Karpas-422 (cell line): ENCODE results near the gene AK8. TPM values are rescaled to one million over a fixed set of nuclear protein-coding genes. Genes with fewer than 3 reads are reported as not detected.
A peak's percentile ranks its signal among the peaks of the same experiment; 100 is the strongest.

Experiments used
- DNase-seq: peaks from one replicate; pipeline ENCODE4 v3.0.0-alpha.2; 2015
- H2AFZ ChIP-seq: fragments of 200-600 bp; sonication (generic); 2 replicates; pipeline ENCODE4 v1.6.1; 2014; ENCODE audit warnings: antibody characterized with exemption, low read length, mixed read lengths
- H3K27ac ChIP-seq: fragments of 200-600 bp; sonication (generic); 2 replicates; pipeline ENCODE4 v1.5.1; 2014; ENCODE audit warnings: mild to moderate bottlenecking, low read length, moderate library complexity
- H3K27me3 ChIP-seq: fragments of 200-600 bp; sonication (generic); 2 replicates; pipeline ENCODE4 v1.6.1; 2014; ENCODE audit warnings: low read length, mixed read lengths
- H3K36me3 ChIP-seq: fragments of 200-600 bp; sonication (generic); 2 replicates; pipeline ENCODE4 v1.6.1; 2014; ENCODE audit warnings: low read length, mixed read lengths; ENCODE audit not compliant: insufficient read depth
- H3K4me1 ChIP-seq: fragments of 200-600 bp; sonication (generic); 2 replicates; pipeline ENCODE4 v1.6.1; 2014; ENCODE audit warnings: mild to moderate bottlenecking, low read length, mixed read lengths
- H3K4me2 ChIP-seq: fragments of 200-600 bp; sonication (generic); 2 replicates; pipeline ENCODE4 v1.6.1; 2014; ENCODE audit warnings: low read length, low read depth, mild to moderate bottlenecking; ENCODE audit not compliant: poor library complexity, severe bottlenecking
- H3K4me3 ChIP-seq: fragments of 200-600 bp; sonication (generic); 2 replicates; pipeline ENCODE4 v1.5.1; 2014; ENCODE audit warnings: mild to moderate bottlenecking, antibody characterized with exemption, low read length, mixed read lengths
- H3K79me2 ChIP-seq: fragments of 200-600 bp; sonication (generic); 2 replicates; pipeline ENCODE4 v1.6.1; 2014; ENCODE audit warnings: mild to moderate bottlenecking, low read length, mixed read lengths
- H3K9ac ChIP-seq: fragments of 200-600 bp; sonication (generic); 2 replicates; pipeline ENCODE4 v1.6.0; 2014; ENCODE audit warnings: low read length
- H3K9me2 ChIP-seq: fragments of 200-600 bp; sonication (generic), shearing (Covaris generic); replicated peaks from 2 replicates; pipeline ENCODE4 v1.6.0; 2014; ENCODE audit warnings: mild to moderate bottlenecking, low read length, moderate library complexity; ENCODE audit not compliant: insufficient read depth
- H3K9me3 ChIP-seq: fragments of 300-700, 200-600 bp; sonication (generic); 2 replicates; pipeline ENCODE4 v1.6.1; 2014; ENCODE audit warnings: low read length, mixed read lengths
- H4K20me1 ChIP-seq: fragments of 200-600 bp; sonication (generic); 2 replicates; pipeline ENCODE4 v1.6.1; 2014; ENCODE audit warnings: mild to moderate bottlenecking, antibody characterized with exemption, low read length, low read depth; ENCODE audit not compliant: insufficient read depth
- total RNA-seq: library from RNA; depleted of rRNA; stranded (reverse); fragments of >200 nt; shearing (Covaris generic); gene quantifications from 2 replicates; pipeline ENCODE4 v1.2.3, GENCODE V29; 2014; ENCODE audit warnings: low replicate concordance

Gene AK8
- total RNA-seq, 1 experiment from 2014 or later = not detected

- Histone ChIP-seq H3K27ac (no peak overlapping the region), H3K79me2 (no peaks in the 10 kb centered on the region), H3K4me3 (no peak overlapping the region), H2AFZ (no peak overlapping the region), H3K9me2 (no peaks in the 10 kb centered on the region), H3K4me2 (no peak overlapping the region), H3K4me1 (peaks cover 22% of the 10 kb centered on the region), H4K20me1 (no peaks in the 10 kb centered on the region), H3K36me3 (no peaks in the 10 kb centered on the region), H3K27me3 (no peaks in the 10 kb centered on the region), H3K9me3 (no peaks in the 10 kb centered on the region), H3K9ac (no peak overlapping the region)
- no peak for DNase-seq
Observed at GRCh38 chr9:132883349-132884294, 5.5 kb upstream of the AK8 start.

- H3K9me2 ChIP-seq = no peaks in the 10 kb centered on the region
- no peak overlapping the region for H3K4me2 ChIP-seq
- H3K79me2 ChIP-seq = no peaks in the 10 kb centered on the region
- H2AFZ ChIP-seq = no peak overlapping the region
- H3K9me3 ChIP-seq = no peaks in the 10 kb centered on the region
- no peak overlapping the region for H3K9ac ChIP-seq
- no peak overlapping the region for H3K4me3 ChIP-seq
- H3K27me3 ChIP-seq = no peaks in the 10 kb centered on the region
- H3K27ac ChIP-seq = no peak overlapping the region
- peaks cover 19% of the 10 kb centered on the region for H3K4me1 ChIP-seq
- no peak for DNase-seq
- H4K20me1 ChIP-seq = no peaks in the 10 kb centered on the region
- no peaks in the 10 kb centered on the region for H3K36me3 ChIP-seq
Observed at GRCh38 chr9:132882616-132883015, 4.5 kb upstream of the AK8 start.

- H2AFZ ChIP-seq = no peak overlapping the region
- H3K4me3 ChIP-seq = no peak overlapping the region
- H3K27ac ChIP-seq = no peak overlapping the region
- H3K36me3 ChIP-seq = no peaks in the 10 kb centered on the region
- peaks cover 17% of the 10 kb centered on the region for H3K4me1 ChIP-seq
- no peak for DNase-seq
- H3K9me2 ChIP-seq = no peaks in the 10 kb centered on the region
- no peaks in the 10 kb centered on the region for H3K9me3 ChIP-seq
- no peak overlapping the region for H3K9ac ChIP-seq
- H3K79me2 ChIP-seq = no peaks in the 10 kb centered on the region
- no peaks in the 10 kb centered on the region for H4K20me1 ChIP-seq
- H3K27me3 ChIP-seq = no peaks in the 10 kb centered on the region
- no peak overlapping the region for H3K4me2 ChIP-seq
Observed at GRCh38 chr9:132881826-132882225, 3.7 kb upstream of the AK8 start.

- Histone ChIP-seq H3K36me3 (no peaks in the 10 kb centered on the region), H4K20me1 (no peaks in the 10 kb centered on the region), H3K4me1 (peaks cover 17% of the 10 kb centered on the region), H3K4me3 (no peak overlapping the region), H3K27ac (no peak overlapping the region), H3K27me3 (no peaks in the 10 kb centered on the region), H2AFZ (no peak overlapping the region), H3K4me2 (no peak overlapping the region), H3K9ac (no peak overlapping the region), H3K9me2 (no peaks in the 10 kb centered on the region), H3K79me2 (no peaks in the 10 kb centered on the region), H3K9me3 (no peaks in the 10 kb centered on the region)
- no peak for DNase-seq
Observed at GRCh38 chr9:132880324-132880661, 2.2 kb upstream of the AK8 start.

- Histone ChIP-seq H3K4me3 (no peak overlapping the region; the same call in 1 of the 2 replicates), H2AFZ (no peak overlapping the region), H3K4me2 (peak overlapping the region; percentile 98)
Observed at GRCh38 chr9:132879457-132880323, 1.6 kb upstream of the AK8 start.

GRCh38 chr9:132878695-132879456, 792 bp upstream of the AK8 start, which contains the start of gene SPACA9:
Gene SPACA9, plus strand, starts transcription at chr9:132878898. Its CDS starts 5,050 bp downstream, at chr9:132883948.
- peaks cover 17% of the 10 kb centered on the region for H3K4me1 ChIP-seq
- no peaks in the 10 kb centered on the region for H3K36me3 ChIP-seq
- peak within 1 kb of the TSS; percentile 99 for H2AFZ ChIP-seq
- no peaks in the 10 kb centered on the region for H4K20me1 ChIP-seq
- H3K27ac ChIP-seq = no peak within 1 kb of the TSS
- H3K9ac ChIP-seq = peak within 1 kb of the TSS; percentile 93
- no peaks in the 10 kb centered on the region for H3K79me2 ChIP-seq
- DNase-seq = peak; percentile 64
- H3K4me3 ChIP-seq = peak within 1 kb of the TSS; percentile 96
- H3K27me3 ChIP-seq = no peaks in the 10 kb centered on the region
- no peaks in the 10 kb centered on the region for H3K9me3 ChIP-seq
- H3K4me2 ChIP-seq = peak within 1 kb of the TSS; percentile 98
- H3K9me2 ChIP-seq = no peaks in the 10 kb centered on the region

More at GRCh38 chr9:132879457-132880323, 1.6 kb upstream of the AK8 start:
- Histone ChIP-seq H4K20me1 (no peaks in the 10 kb centered on the region), H3K27me3 (no peaks in the 10 kb centered on the region), H3K36me3 (no peaks in the 10 kb centered on the region), H3K9ac (no peak overlapping the region), H3K27ac (no peak overlapping the region), H3K79me2 (no peaks in the 10 kb centered on the region), H3K9me2 (no peaks in the 10 kb centered on the region), H3K9me3 (no peaks in the 10 kb centered on the region), H3K4me1 (peaks cover 17% of the 10 kb centered on the region)
- peak; percentile 49 for DNase-seq

- no peak for DNase-seq
- no peaks in the 10 kb centered on the region for H3K27me3 ChIP-seq
- H4K20me1 ChIP-seq = no peaks in the 10 kb centered on the region
- H3K4me2 ChIP-seq = peak overlapping the region; percentile 98
- no peaks in the 10 kb centered on the region for H3K9me3 ChIP-seq
- H3K9me2 ChIP-seq = no peaks in the 10 kb centered on the region
- peaks cover 17% of the 10 kb centered on the region for H3K4me1 ChIP-seq
- H2AFZ ChIP-seq = peak overlapping the region; percentile 92; the same call in 1 of the 2 replicates
- H3K27ac ChIP-seq = no peak overlapping the region
- no peaks in the 10 kb centered on the region for H3K36me3 ChIP-seq
- peak overlapping the region; percentile 96 for H3K4me3 ChIP-seq
- H3K79me2 ChIP-seq = no peaks in the 10 kb centered on the region
- H3K9ac ChIP-seq = peak overlapping the region; percentile 93
Observed at GRCh38 chr9:132877458-132877823, 643 bp downstream of the AK8 start.
